ENCODE measurements around the gene TBX4. TPM values are rescaled to one million over a fixed set of nuclear protein-coding genes. Genes with fewer than 3 reads are reported as not detected.
"Not testable (repeated sequence)": the region's sequence is repeated elsewhere in the genome, so short reads cannot be mapped to it uniquely, and the experiment has no call there.

Gene TBX4
- total RNA-seq, 2 donors from 2014 or later = not detected

DNA sequence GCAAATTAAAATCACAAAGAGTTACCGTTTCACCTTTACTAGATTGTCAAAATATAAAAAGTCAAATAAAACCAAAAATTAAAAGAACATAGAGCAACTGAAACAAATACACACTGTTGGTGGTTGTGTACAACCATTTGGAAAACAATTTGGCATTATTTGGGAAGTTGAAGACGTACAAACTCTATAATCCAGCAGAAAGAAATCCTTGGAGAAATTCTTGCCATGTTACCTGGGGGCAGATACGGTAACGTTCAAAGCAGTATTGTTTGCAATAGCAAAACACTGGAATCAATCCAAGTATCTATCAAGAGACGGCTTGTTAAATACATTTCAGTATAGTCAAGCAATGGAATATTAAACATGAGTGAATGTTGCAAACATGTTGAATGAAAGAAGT lies 56.7 kb downstream of the TBX4 start:
- Mint-ChIP-seq H3K27me3 (peaks cover 53% of the 10 kb centered on the region), H3K36me3 (ENCODE audit: low read depth) (no peaks in the 10 kb centered on the region), H3K9me3 (no peaks in the 10 kb centered on the region), H3K27ac (no peak overlapping the region), H3K4me1 (no peaks in the 10 kb centered on the region), H3K4me3 (no peak overlapping the region)
- no peak for ATAC-seq (replicated peaks)

DNA sequence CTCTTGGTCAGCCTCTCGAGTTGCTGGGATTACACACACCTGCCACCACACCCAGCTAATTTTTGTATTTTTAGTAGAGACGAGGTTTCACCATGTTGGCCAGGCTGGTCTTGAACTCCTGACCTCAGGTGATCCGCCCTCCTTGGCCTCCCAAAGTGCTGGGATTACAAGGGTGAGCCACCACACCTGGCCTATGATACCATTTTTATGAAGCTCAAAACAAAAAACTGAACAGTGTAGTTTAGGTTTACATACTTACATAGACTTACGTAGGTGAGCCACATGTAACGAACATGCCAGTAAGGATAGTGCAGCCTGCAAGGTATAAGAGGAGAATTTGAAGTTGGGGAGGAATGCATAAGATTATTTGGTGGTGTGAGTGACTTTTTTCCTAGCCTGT lies 57.2 kb downstream of the TBX4 start:
- ATAC-seq (replicated peaks); H3K4me3 Mint-ChIP-seq; H3K9me3 Mint-ChIP-seq; H3K36me3 Mint-ChIP-seq (ENCODE audit: low read depth); H3K27ac Mint-ChIP-seq; H3K4me1 Mint-ChIP-seq: not testable (repeated sequence)
- H3K27me3 Mint-ChIP-seq = peaks cover 51% of the 10 kb centered on the region

DNA sequence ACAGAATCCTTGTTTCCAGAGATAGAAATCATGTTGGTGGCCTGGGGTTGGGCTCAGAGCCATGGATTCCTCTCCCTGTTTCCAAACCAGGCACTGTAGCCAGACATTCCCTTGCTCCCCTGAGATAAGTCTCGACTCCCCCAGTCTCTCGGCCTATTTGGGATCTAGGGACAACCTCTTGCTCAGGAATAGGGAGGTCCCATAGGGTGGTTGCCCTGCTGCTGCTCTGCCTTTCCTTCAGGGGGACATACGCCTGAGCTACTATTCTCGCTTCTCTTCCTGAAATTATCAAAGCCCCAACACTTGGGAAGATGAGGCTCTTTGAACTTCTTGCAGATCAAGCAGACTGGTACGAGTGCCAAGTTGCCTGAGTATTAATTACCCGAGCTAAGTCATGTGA lies 58.0 kb downstream of the TBX4 start:
- no peaks in the 10 kb centered on the region for H3K9me3 Mint-ChIP-seq
- no peak for ATAC-seq (replicated peaks)
- no peak overlapping the region for H3K27ac Mint-ChIP-seq

DNA sequence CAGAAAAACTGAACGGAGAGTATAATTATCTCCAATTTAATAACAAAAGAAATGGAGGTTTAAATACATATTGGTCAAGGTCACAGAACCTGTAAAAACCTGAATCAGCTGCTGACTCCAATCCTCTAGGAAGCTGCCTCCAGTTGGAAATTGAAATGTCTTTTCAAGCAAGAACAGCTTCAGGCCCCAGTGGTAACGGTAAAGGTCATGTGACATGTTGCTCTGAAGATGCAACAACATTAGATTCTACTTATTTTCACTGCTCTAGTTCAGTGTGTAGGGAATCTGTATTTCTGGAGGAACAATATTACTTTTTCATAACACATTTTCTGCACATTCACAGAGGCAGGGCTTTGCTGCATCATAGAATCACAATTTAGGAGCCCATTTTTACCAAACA lies 58.8 kb downstream of the TBX4 start:
- Mint-ChIP-seq H3K27ac (no peak overlapping the region), H3K27me3 (peaks cover 42% of the 10 kb centered on the region), H3K4me1 (no peaks in the 10 kb centered on the region), H3K36me3 (ENCODE audit: low read depth) (no peaks in the 10 kb centered on the region), H3K4me3 (no peak overlapping the region), H3K9me3 (no peaks in the 10 kb centered on the region)
- no peak for ATAC-seq (replicated peaks)

More for the DNA sequence above, 58.0 kb downstream of the TBX4 start:
- no peaks in the 10 kb centered on the region for H3K36me3 Mint-ChIP-seq (ENCODE audit: low read depth)
- H3K4me3 Mint-ChIP-seq = no peak overlapping the region
- H3K4me1 Mint-ChIP-seq = no peaks in the 10 kb centered on the region
- peaks cover 46% of the 10 kb centered on the region for H3K27me3 Mint-ChIP-seq

DNA sequence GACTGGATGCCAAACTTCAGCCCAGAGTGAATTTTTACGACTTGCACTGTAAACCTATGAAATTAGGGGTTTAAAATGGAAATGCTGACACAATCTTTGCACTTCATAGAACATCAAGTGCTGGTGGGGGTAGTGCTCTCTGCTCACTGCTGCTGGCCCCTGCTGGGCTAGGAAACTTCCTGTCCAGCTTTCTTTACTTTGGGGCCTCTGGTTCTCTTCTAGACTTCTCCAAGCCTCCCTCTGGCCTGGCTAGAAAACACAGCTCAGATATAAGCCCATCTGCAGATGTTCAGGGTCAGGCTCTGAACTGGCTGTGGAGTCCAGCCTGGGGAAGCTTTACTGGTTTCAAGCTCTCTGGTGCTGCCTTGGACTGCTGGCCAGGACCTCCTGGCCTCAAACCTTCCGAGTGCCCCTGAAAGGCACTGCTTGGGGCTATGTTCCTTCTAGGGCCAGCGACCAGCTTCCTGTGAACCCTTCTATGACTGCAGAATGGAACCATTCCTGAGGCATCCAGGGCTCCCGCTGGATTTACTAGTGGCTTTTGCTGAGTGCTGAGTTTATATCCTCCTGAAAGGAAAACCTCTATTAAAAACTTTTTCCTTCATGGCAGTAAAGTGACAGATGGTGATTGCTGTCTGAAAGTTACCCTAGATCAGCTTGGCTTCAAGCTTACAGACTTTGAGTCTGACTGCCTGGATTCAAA lies 59.4 kb downstream of the TBX4 start:
- Mint-ChIP-seq H3K36me3 (ENCODE audit: low read depth) (no peaks in the 10 kb centered on the region), H3K9me3 (no peaks in the 10 kb centered on the region), H3K4me1 (no peaks in the 10 kb centered on the region), H3K4me3 (no peak overlapping the region), H3K27ac (no peak overlapping the region), H3K27me3 (peaks cover 37% of the 10 kb centered on the region)
- ATAC-seq (replicated peaks) = no peak

DNA sequence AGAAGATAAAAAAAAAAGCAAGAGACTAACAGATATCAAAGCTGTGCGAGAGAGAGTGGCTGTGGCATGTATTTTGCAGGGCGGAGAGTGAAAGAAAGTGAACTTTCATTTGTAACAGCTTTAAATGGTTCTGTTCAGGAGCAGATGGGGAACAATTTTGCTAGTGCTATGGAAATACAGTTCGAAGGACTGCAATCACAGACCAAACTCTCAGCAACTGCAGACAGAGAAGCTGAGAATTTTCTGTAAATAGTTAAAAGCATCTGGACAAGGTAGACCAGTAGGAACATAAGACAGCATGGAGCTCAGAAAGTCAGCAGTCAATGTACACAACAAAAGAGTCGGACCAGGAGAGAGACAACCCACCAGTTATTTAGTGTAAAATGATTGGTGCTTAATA lies 62.3 kb downstream of the TBX4 start:
- H3K4me3 Mint-ChIP-seq = no peak overlapping the region
- no peaks in the 10 kb centered on the region for H3K36me3 Mint-ChIP-seq (ENCODE audit: low read depth)
- H3K27me3 Mint-ChIP-seq = peaks cover 24% of the 10 kb centered on the region
- no peak for ATAC-seq (replicated peaks)
- H3K9me3 Mint-ChIP-seq = no peaks in the 10 kb centered on the region
- no peaks in the 10 kb centered on the region for H3K4me1 Mint-ChIP-seq
- no peak overlapping the region for H3K27ac Mint-ChIP-seq

DNA sequence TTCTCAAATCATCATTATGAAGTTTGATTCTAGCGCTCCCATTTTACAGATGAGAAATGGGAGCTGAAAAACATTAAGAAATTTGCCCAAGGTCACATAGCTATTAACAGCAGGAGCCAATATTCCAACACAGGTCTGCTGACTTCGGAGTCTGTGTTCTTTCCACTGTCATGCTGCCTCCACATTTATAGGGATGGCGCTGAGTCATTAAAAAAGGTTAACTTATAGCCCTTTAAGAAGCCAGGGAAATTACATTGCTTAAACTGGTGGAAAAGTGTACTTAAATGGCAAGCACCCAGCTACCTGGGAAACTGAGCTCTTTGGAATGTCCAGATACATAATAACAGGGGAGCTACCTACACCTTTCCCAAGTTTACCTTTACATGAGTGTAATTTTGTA lies 65.0 kb downstream of the TBX4 start:
- Mint-ChIP-seq H3K4me1 (no peaks in the 10 kb centered on the region), H3K27ac (no peak overlapping the region), H3K4me3 (no peak overlapping the region), H3K36me3 (ENCODE audit: low read depth) (no peaks in the 10 kb centered on the region), H3K27me3 (peaks cover 13% of the 10 kb centered on the region), H3K9me3 (no peaks in the 10 kb centered on the region)
- no peak for ATAC-seq (replicated peaks)

DNA sequence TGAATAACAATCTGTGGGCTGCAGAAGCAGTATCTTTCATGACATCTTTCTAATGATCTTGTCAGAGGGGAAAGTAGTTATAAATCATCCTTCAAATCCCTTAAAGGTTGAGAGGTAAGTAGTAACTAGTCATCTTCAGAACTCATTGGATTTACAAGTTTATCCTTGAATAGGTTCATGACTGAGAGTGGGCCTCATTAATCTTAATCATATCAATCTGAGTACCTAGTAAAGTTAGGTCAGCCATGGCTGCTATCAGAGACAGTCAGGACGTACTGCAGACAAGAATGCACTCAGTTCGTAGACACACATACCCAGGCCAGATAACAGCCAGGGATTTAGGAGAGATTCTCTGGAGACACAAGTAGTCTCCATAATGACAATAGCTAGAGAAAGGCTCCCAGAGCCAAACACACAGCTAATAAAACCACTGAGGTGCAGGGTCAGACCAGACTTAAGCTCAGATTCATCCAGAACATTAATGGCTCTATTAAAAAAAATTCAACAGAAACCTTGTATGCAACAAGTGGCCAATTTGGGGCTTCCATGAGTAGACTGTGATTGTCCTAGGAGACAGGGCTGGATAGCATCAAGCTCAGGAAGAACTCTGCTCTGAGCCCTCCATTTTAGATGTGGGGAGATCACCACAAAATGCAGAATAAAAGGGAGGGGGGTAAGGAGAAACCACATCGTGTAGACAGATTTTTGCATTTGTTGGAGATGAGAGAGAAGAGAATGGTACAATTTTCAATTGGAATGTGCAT lies 65.8 kb downstream of the TBX4 start:
- Mint-ChIP-seq H3K27me3 (peaks cover 17% of the 10 kb centered on the region), H3K9me3 (no peaks in the 10 kb centered on the region), H3K4me1 (no peaks in the 10 kb centered on the region), H3K36me3 (ENCODE audit: low read depth) (no peaks in the 10 kb centered on the region), H3K4me3 (no peak overlapping the region), H3K27ac (no peak overlapping the region)
- ATAC-seq (replicated peaks) = no peak

DNA sequence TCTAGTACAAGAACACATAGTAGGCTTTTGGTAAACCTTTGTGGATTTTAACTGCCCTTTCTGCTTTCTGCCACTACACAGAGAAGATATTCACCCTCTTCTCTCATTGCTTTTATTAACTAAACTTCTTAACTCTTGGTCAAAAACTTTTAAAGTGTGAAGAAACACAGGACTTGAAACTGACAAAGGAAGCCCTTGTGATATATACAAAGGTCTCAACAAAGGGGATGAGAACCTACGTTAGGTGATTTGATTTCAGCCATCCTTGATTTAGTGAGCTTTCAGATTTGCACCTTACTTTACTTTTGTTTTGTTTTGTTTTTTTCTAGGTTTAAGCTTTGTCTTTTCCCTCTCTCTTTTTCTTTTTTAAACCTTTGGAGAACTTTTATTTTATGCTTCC lies 66.9 kb downstream of the TBX4 start:
- ATAC-seq (replicated peaks) = no peak
- no peak overlapping the region for H3K27ac Mint-ChIP-seq
- H3K27me3 Mint-ChIP-seq = peaks cover 20% of the 10 kb centered on the region
- no peaks in the 10 kb centered on the region for H3K36me3 Mint-ChIP-seq (ENCODE audit: low read depth)
- H3K4me1 Mint-ChIP-seq = no peaks in the 10 kb centered on the region
- no peak overlapping the region for H3K4me3 Mint-ChIP-seq
- H3K9me3 Mint-ChIP-seq = no peaks in the 10 kb centered on the region

DNA sequence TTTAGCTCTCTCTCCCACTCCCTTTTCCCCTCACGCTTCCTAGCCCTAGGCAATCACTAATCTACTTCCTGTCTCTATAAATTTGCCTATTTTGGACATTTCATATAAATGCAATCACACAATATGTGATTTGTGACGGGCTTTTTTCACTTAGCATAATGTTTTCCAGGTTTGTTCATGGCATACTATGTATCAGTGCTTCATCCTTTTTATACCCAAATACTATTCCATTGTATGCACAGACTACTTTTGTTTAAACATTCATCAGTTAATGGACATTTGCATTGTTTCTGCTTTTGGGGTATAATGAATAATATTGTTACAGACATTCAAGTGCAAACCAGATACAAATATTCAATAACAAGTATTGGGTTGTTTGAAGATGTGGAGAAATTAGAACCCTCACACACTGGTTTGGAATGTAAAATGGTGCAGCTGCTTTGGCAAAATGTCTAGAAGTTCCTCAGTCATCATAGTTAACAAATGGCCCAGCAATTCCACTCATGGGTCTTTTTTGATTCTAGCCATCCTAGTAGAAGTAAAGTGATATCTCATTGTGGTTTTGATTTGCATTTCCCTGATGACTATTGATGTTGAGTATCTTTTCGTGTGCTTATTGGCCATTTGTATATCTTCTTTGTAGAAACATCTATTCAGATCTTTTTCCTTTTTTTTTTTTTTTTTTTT lies 67.7 kb downstream of the TBX4 start:
- Mint-ChIP-seq H3K27ac (no peak overlapping the region), H3K9me3 (no peaks in the 10 kb centered on the region), H3K27me3 (peaks cover 20% of the 10 kb centered on the region), H3K4me1 (no peaks in the 10 kb centered on the region), H3K4me3 (no peak overlapping the region), H3K36me3 (ENCODE audit: low read depth) (no peaks in the 10 kb centered on the region)
- ATAC-seq (replicated peaks) = no peak

DNA sequence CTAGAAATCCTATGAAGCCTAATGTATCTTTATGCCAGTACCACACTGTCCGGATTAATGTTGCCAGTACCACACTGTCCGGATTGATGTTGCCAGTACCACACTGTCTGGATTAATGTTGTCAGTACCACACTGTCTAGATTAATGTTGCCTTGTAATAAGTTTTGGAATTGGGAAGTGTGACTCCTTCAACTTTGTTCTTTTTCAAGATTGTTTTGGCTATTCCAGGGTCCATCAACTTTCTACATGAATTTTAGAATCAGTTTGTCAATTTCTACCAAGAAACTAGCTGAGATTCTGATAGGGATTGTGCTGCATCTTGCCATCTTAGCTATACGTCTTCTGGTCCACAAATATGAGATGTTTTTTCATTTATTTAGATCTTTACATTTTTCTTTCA lies 68.7 kb downstream of the TBX4 start:
- H3K9me3 Mint-ChIP-seq = no peaks in the 10 kb centered on the region
- H3K4me1 Mint-ChIP-seq = no peaks in the 10 kb centered on the region
- ATAC-seq (replicated peaks) = no peak

DNA sequence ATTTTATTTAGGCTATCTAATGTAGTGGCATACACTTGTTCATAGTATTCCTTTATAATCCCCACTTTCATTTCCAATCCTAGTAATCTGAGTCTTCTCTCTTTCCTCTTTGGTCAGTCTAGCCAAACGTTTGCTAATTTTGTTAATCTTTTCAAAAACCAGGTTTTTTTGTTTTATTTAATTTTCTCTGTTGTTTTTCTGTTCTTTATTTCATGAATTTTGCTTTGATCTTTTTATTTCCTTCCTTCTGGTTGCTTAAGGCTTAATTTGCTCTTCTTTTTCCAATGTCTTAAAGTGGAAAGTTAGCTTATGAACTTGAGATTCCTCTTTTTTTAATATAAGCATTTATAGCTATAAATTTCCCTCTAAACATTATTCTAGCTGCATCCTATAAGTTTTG lies 69.9 kb downstream of the TBX4 start:
- no peaks in the 10 kb centered on the region for H3K36me3 Mint-ChIP-seq (ENCODE audit: low read depth)
- H3K27ac Mint-ChIP-seq = no peak overlapping the region

More for the DNA sequence above, 68.7 kb downstream of the TBX4 start:
- Mint-ChIP-seq H3K27me3 (peaks cover 26% of the 10 kb centered on the region), H3K36me3 (ENCODE audit: low read depth) (no peaks in the 10 kb centered on the region), H3K4me3 (no peak overlapping the region), H3K27ac (no peak overlapping the region)

DNA sequence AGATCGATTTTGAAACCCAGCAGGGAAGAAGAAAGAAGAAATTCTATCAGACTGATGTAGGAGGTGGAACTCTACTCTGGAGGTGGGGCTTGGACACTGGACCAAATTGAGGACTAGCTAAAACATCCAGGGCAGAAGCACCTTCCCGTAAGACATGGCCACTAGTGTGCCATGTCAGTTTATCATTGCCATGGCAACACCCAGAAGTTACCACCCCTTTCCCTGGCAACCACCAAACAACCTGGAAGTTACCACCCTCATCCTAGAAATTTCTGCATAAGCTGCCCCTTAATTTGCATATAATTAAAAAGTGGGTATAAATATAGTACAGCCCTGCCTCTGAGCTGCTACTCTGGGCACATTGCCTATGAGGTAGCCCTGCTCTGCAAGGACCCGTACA lies 72.1 kb downstream of the TBX4 start:
- no peak for ATAC-seq (replicated peaks)
- H3K27ac Mint-ChIP-seq = no peak overlapping the region
- H3K9me3 Mint-ChIP-seq = no peaks in the 10 kb centered on the region
- no peak overlapping the region for H3K4me3 Mint-ChIP-seq
- peaks cover 31% of the 10 kb centered on the region for H3K27me3 Mint-ChIP-seq
- no peaks in the 10 kb centered on the region for H3K4me1 Mint-ChIP-seq
- no peaks in the 10 kb centered on the region for H3K36me3 Mint-ChIP-seq (ENCODE audit: low read depth)

More for the DNA sequence above, 69.9 kb downstream of the TBX4 start:
- Mint-ChIP-seq H3K4me1 (no peaks in the 10 kb centered on the region), H3K4me3 (no peak overlapping the region), H3K27me3 (peaks cover 34% of the 10 kb centered on the region), H3K9me3 (no peaks in the 10 kb centered on the region)
- ATAC-seq (replicated peaks) = no peak

DNA sequence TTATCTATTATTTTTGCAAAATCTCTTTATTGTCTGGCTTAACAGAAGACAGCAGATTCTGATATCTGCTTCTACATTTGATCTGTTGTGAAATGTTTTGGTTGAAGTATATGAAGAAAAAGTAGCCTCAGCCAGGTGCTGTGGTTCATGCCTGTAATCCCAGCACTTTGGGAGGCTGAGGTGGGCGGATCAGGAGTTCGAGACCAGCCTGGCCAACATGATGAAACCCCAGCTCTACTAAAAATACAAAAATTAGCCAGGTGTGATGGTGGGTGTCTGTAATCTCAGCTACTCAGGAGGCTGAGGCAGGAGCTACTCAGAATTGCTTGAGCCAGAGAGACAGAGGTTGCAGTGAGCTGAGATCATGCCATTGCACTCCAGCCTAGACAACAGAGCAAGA lies 75.2 kb downstream of the TBX4 start:
- H3K27me3 Mint-ChIP-seq = peaks cover 31% of the 10 kb centered on the region
- H3K9me3 Mint-ChIP-seq; H3K36me3 Mint-ChIP-seq (ENCODE audit: low read depth); H3K27ac Mint-ChIP-seq; H3K4me1 Mint-ChIP-seq; ATAC-seq (replicated peaks); H3K4me3 Mint-ChIP-seq: not testable (repeated sequence)

DNA sequence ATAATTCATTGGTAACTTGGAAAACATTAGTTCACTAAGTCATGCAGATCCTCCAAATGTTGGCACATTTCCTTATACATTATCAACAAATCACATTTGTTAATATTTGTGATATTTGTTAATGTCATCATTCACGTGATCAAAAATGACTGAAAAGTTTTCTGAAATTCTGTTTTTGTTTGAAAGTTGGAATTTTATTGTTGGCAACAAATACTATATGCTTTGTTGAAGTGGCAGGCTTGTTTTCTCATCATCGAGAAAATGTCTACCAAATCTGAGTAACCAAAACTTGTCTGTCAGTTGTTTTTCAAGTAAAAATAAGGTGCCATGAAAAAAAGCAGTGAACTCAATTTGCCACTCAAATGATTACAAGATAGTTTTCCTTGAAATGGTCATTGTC lies 75.9 kb downstream of the TBX4 start:
- Mint-ChIP-seq H3K4me3 (no peak overlapping the region), H3K36me3 (ENCODE audit: low read depth) (no peaks in the 10 kb centered on the region), H3K27me3 (peaks cover 28% of the 10 kb centered on the region), H3K4me1 (no peaks in the 10 kb centered on the region), H3K27ac (no peak overlapping the region), H3K9me3 (no peaks in the 10 kb centered on the region)
- ATAC-seq (replicated peaks) = no peak
